Measurements from ENCODE around the gene NCKAP5.

DNA sequence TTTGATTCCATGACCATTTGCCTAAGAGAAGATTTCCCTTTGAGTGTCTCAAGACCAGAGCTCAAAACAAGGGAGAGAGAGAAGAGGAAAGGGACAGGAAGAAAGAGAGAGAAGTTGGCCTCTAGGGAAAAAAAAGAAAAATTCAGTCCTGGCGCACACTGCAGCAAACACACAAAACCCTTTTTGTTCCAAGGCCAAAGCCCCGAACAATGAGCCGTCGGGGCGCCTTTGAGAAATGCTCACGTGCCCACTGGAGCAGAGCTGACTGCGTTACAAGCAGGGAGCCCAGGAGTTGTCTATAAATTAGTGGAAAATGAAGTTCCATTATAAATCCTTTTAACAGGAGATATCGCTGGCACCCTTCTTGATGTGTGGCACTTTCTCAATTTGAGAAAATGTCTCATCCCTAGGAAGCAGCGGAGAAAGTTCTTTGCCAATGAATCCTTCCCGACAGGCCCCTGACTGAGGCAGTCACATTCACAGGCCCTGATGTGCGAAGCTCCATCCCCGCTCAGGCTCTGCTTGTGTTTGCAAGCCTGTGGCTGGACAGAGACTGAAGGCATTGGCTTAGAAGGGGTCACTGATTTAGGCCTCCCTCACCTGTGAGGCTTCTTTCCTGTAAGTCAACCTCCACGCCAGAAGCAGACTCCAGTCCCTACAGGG is 32.1 kb upstream of the NCKAP5 start:
- TF ChIP-seq, protein P1, sequence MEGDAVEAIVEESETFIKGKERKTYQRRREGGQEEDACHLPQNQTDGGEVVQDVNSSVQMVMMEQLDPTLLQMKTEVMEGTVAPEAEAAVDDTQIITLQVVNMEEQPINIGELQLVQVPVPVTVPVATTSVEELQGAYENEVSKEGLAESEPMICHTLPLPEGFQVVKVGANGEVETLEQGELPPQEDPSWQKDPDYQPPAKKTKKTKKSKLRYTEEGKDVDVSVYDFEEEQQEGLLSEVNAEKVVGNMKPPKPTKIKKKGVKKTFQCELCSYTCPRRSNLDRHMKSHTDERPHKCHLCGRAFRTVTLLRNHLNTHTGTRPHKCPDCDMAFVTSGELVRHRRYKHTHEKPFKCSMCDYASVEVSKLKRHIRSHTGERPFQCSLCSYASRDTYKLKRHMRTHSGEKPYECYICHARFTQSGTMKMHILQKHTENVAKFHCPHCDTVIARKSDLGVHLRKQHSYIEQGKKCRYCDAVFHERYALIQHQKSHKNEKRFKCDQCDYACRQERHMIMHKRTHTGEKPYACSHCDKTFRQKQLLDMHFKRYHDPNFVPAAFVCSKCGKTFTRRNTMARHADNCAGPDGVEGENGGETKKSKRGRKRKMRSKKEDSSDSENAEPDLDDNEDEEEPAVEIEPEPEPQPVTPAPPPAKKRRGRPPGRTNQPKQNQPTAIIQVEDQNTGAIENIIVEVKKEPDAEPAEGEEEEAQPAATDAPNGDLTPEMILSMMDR (IDR thresholded peaks at IDR 0.05), result no peak
- TF ChIP-seq POLR2AphosphoS5 (IDR thresholded peaks at IDR 0.05), result no peak
- no peak for TF ChIP-seq EP300 (IDR thresholded peaks at IDR 0.05)
- TF ChIP-seq POLR2A (IDR thresholded peaks at IDR 0.05), result no peak

All from upper lobe of left lung (tissue), 4 donors.